ENCODE results near the gene NKG7.

Gene NKG7

DNA sequence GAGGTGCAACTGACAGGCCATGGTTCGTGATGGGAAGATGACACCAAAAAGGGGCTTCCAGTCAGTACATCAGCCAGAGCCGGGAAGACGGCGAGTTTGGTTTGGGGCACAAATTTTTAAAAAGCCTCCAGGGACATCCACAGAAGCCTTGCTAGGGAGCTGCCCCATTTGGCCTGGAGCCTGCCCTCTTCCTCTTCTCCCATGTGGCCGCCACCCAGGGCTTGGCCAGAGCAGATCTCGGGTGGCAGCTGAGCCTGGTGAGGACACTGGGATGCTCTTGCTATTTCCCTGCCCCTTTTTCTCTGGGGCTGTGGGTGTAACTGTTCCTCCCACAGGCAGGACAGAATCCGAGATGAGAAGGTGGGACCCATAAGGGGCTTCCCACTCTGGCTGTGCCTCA lies 14.5 kb downstream of the NKG7 start:
- no peak for DNase-seq

- no peak for DNase-seq
These were observed 16.2 kb downstream of the NKG7 start for GRCh38 chr19:51356159-51356801.

GRCh38 chr19:51354742-51355148 lies 17.7 kb downstream of the NKG7 start:
- no peak for DNase-seq

DNA sequence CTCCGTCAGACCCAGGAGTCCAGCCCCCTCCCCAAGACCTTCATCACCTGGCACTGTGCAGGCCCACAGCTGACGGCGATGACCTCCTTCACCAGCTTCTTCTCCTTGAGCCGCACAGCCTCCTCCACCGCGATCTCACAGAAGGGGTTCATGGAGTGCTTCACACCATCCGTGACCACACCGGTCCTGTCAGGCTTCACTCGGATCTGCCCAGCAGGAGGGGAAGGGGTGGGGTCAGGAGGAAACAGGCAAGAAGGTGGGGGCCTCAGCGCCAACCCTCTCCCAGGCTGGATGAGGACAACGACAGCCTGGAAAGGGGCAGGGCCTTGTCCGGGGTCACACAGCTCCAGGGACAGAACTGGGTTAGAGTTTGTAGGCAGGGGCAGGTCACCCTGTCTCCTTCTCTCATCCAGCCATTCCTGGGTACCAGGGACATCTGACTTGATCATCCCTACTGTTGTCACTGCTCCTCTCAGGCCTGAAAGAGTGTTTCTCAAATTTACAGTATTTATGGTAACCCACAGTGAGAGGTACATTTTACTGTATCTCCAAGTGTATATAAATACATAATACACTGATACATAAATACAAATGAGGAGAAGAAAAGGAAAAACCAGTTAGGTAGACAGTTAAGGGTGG lies 18.2 kb downstream of the NKG7 start:
- DNase-seq: no peak

DNA sequence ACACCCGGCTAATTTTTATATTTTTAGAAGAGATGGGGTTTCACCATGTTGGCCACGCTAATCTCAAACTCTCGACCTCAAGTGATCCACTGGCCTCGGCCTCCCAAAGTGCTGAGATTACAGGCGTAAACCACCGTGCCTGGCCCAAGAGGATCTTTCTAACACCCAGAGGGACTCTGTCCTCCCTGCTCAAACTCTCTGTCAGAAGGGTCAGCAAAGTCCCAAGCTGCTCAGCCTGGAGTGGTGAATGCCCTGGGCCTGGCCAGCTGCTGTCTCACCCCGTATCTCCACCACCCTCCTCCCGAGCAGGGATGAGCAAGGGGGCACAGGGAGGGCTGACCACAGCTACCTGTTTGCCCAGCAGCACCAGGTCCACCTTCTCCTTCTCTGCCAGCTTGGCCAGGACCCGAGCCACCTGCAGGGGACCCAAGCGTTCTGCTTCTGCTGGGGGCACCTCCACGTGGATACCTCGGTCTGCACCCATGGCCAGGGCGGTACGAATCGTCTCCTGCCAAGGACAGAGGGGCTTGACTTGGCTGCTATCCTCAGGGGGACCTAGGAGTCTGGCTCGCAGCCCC lies 19.6 kb downstream of the NKG7 start:
- DNase-seq: no peak

DNA sequence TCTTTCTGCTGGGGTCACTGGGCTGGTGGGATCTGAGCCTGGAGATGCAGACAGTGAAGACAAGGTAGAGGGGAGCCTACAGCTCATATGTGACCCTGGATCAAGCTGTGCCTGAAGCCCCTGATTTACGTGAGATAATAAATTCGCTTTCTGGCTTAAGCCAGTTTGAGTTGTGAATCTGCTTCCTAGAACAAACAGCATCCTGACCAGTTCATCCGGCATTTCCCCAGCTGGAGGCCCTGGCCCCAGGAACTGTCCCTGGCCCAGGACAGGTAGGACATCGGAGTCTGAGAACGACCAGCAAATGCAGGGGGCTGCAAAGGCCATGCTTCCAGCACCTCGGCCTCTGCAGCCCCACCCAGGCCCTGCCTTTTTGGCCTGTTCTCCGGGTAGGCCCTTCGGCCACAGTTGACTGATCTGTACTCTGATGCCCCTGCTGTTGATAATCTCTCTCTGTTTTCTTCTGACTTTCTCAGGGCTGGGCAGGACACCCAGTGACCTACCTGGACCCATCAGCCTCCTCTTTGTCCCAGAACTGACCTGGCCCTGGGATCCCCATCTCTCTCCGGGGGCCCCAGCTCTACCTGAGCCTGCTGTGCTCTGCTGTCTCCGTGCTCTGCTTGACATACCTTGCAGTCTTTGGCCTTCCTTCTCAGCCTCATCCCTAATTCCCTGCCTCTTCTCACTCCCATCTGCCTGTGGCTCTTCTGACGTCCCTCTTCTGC lies 21.0 kb downstream of the NKG7 start:
- DNase-seq: no peak

DNA sequence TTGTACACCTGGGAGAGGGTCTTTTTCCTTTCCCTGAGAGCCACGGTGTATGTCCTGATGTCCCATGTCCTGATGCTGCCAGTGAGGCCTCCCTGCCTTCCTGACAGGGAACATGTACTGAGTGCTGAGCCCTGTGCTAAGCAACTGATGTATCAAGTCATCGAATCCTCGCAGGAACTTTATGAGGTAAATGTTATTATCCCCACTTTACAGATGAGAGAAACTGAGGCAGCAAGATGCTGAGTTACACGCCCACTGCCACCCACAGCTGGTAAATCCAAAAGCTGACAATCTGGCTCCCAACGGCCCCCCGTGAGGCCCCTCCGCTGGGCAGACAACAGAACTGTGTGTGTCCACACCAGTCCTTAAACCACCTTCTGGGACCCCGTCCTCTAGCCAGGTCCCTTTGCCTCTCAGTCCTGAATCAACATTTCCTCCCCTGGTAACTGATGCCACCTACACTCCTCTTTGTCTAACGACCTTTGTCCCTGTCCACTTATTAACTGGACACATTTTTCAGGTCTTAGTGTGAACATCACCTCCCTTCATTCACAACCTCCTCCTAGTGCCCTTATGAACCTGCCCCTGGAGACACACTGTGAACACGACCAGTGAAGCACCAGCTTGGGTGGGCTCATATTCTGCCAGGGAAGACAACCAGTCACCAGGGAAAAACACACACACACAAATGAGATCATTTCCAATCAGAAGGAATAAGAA lies 25.1 kb downstream of the NKG7 start:
- DNase-seq: no peak

GRCh38 chr19:51346742-51347141 lies 25.7 kb downstream of the NKG7 start:
- DNase-seq: no peak

GRCh38 chr19:51345076-51345620 lies 27.3 kb downstream of the NKG7 start:
- no peak for DNase-seq

- DNase-seq: no peak
These were observed 29.6 kb downstream of the NKG7 start for GRCh38 chr19:51342631-51343569.

- no peak for DNase-seq
These were observed 30.4 kb downstream of the NKG7 start, which contains the start of gene VSIG10L for GRCh38 chr19:51341976-51342580. VSIG10L (minus strand) TSS chr19:51342139; CDS start chr19:51342124, 15 bp downstream.

GRCh38 chr19:51341066-51341465 lies 31.4 kb downstream of the NKG7 start:
- DNase-seq: no peak

DNA sequence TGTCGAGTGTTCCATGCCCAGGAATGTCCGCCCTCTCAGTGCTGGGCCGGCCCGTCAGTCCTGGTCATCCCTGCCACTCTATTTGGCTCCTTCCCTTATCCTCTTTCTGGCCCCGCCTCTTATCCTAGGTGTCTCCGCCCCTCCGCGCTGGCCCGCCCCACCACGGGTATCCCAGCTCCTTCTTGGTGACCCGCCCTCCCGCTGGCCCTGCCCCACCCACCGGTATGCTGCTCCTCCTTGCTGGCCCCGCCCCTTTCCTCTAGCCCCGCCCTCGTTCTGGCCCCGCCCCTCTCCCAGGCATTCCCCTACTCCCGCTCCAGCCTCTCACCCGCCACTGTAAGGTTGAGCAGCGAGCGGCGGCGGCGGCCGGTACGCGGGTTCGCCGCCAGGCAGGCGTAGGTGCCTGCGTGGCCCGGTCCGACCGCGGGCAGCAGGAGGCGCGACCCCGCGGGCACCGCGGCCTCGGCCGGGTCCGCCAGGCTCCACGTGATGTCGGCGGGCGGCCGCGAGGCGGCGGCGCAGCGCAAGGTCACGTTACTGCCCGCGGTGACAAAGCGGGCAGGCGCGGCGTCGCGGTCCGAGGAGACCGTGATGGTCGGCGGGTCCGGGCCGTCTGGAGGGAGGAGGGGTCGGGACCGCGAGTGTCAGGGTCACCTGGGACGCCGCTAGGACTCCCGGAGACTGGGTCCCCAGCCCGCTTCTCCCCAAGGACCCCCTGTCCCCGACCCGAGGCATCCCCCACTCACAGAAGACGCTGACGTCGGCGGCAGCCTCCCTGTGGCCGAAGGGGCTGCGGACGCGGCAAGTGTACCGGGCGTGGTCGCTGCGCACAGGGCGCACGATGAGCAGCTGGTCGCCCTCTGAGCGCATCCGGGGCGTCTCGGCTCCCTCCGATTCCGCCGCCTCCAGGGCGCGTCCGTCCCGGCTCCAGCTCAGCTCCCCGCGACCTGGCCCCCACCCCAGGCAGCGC lies 32.5 kb downstream of the NKG7 start:
- DNase-seq: peak; percentile 89

- DNase-seq: no peak
These were observed 33.2 kb downstream of the NKG7 start for GRCh38 chr19:51339313-51339686.

DNA sequence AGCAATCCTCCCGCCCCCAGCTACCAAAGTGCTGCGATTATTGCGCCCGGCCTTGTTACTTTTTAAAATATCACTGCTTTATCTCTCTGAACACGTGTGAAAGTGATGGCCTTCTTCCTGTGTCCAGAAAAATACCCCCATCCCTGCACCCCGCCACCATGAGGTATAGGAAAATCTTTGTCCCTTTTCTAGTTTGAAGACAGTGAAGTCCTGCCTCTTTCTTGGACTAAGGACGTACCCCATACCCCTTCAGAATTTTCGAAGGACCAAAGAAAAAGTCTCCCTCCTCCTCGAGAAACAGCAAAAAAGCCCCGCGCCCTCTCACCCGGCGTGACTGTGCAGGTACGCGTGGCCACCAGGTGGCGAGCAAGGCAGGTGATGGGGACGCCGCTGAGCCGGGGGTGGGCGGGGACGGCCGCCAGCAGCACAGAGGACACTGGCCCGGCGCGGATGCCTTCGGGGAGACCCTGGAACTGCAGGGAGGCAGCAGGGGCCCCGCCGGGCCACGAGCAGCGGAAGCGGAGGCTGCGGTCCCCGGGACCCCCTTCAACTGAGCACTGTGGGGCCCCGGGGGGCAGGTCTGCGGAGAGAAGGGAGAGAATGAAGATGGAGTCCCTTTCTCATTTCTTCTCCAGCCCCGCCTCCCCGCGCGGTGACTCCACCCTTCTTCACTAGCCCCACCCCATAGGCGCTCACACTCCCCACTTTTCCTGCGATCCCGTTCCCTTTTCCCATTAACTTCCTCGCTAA lies 33.7 kb downstream of the NKG7 start:
- DNase-seq: peak; percentile 76

GRCh38 chr19:51337861-51338562 lies 34.4 kb downstream of the NKG7 start:
- no peak for DNase-seq

- no peak for DNase-seq
These were observed 35.2 kb downstream of the NKG7 start for GRCh38 chr19:51337141-51337860.
